K562 (cell line): ENCODE measurements around the gene ADCY9. TPM values are rescaled to one million over a fixed set of nuclear protein-coding genes. Genes with fewer than 3 reads are reported as not detected.

Source experiments
- ATAC-seq: fragments of 200-7000 bp; cut with Tn5 transposase; 3 replicates; pipeline ENCODE4 v1.9.1; 2020; ENCODE audit warnings: moderate library complexity
- BruUV-seq: library from RNA; stranded (reverse); fragments of 400-500 nt; replicated peaks from 2 replicates; lab custom pipeline; 2021; lab: Mats Ljungman, UMichigan
- CTCF ChIA-PET: fragments of 300-600 bp; formaldehyde crosslinking; extraction: SDS; loops from one replicate; lab custom pipeline; 2021; ENCODE audit warnings: low intra/inter-chr PET ratio; lab: Yijun Ruan, JAX
- POLR2A ChIA-PET: fragments of 300-600, 350-650 bp; sonication (Branson Sonifier 250); formaldehyde crosslinking; extraction: SDS; loops from one replicate; lab custom pipeline; 2021; ENCODE audit warnings: antibody characterized with exemption, inconsistent platforms; lab: Yijun Ruan, JAX
- DNase-seq, 4 experiments: peaks; one replicate each; pipeline versions ENCODE4 v3.0.0 to v3.0.0-alpha.2; 2011 to 2018; ENCODE audit warnings: low spot score in 3 of 4, mixed read lengths in 3 of 4; ENCODE audit errors: extremely low read depth in 1 of 4
- FAIRE-seq: peaks from 2 replicates; lab custom pipeline; 2011; peaks lifted over from hg19 to GRCh38; lab: Jason Lieb, UNC
- H2AFZ ChIP-seq: 2 replicates; pipeline ENCODE4 v1.6.0; 2011; ENCODE audit warnings: low read depth, low read length, control low read depth, inconsistent platforms
- H3K27ac ChIP-seq: fragments of 200-600 bp; 3 replicates; pipeline ENCODE4 v1.8.0; 2011; ENCODE audit warnings: low read depth, mild to moderate bottlenecking, control low read depth, inconsistent platforms, low read length, moderate library complexity, mixed read lengths; ENCODE audit errors: extremely low read depth
- H3K27me3 ChIP-seq, 2 experiments: fragments of 300-600 bp in 1 of 2; 2 replicates in 1 of 2; 3 replicates in 1 of 2; pipeline versions ENCODE4 v1.6.0 to v1.8.0; 2011; ENCODE audit warnings: inconsistent platforms in 2 of 2, low read length in 2 of 2, mild to moderate bottlenecking in 1 of 2, mixed read lengths in 1 of 2, moderate library complexity in 1 of 2; ENCODE audit not compliant: control insufficient read depth in 2 of 2, insufficient read depth in 2 of 2
- H3K36me3 ChIP-seq: fragments of 300-600 bp; 3 replicates; pipeline ENCODE4 v1.8.0; 2011; ENCODE audit warnings: mild to moderate bottlenecking, low read length, inconsistent platforms; ENCODE audit not compliant: control insufficient read depth, insufficient read depth
- H3K4me1 ChIP-seq, 2 experiments: fragments of 200-600 bp in 1 of 2; replicated peaks in 1 of 2; 2 replicates in 1 of 2; 3 replicates in 1 of 2; pipeline versions ENCODE4 v1.5.1 to v1.8.0; 2011; ENCODE audit warnings: inconsistent platforms in 2 of 2, low read length in 2 of 2, mild to moderate bottlenecking in 1 of 2, mixed read lengths in 1 of 2, moderate library complexity in 1 of 2; ENCODE audit not compliant: control insufficient read depth in 2 of 2, insufficient read depth in 2 of 2
- H3K4me2 ChIP-seq: 2 replicates; pipeline ENCODE4 v1.6.1; 2011; ENCODE audit warnings: low read length, control low read depth, inconsistent platforms, mixed read lengths; ENCODE audit not compliant: insufficient read depth
- H3K4me3 ChIP-seq: fragments of 200-600 bp; sonication (generic), shearing (Covaris generic); 2 replicates; pipeline ENCODE4 v1.5.1; 2016; ENCODE audit warnings: control low read depth, inconsistent platforms
- H3K79me2 ChIP-seq: fragments of 200-600 bp; 3 replicates; pipeline ENCODE4 v1.8.0; 2011; ENCODE audit warnings: low read length, inconsistent platforms; ENCODE audit not compliant: control insufficient read depth, insufficient read depth
- H3K9ac ChIP-seq, 2 experiments: 2 replicates each; pipeline versions ENCODE4 v1.6.0 to v1.6.1; 2011; ENCODE audit warnings: low read depth in 2 of 2, low read length in 2 of 2, control low read depth in 1 of 2, inconsistent platforms in 1 of 2, mild to moderate bottlenecking in 1 of 2, mixed read lengths in 1 of 2; ENCODE audit not compliant: insufficient read depth in 1 of 2
- H3K9me1 ChIP-seq: one replicate; pipeline ENCODE4 v1.6.0; 2011; ENCODE audit warnings: inconsistent platforms, mild to moderate bottlenecking, low read length, moderate library complexity; ENCODE audit not compliant: control insufficient read depth, insufficient read depth
- H3K9me3 ChIP-seq: replicated peaks from 2 replicates; pipeline ENCODE4 v1.5.1; 2011; ENCODE audit warnings: low read depth, low read length, inconsistent platforms; ENCODE audit not compliant: control insufficient read depth, insufficient read depth
- H4K20me1 ChIP-seq: replicated peaks from 2 replicates; pipeline ENCODE4 v1.6.1; 2011; ENCODE audit warnings: low read length, inconsistent platforms, mixed read lengths; ENCODE audit not compliant: control insufficient read depth, insufficient read depth
- AFF1 ChIP-seq, 2 experiments: fragments of 450-650 bp; IDR thresholded peaks; 2 replicates each; pipeline ENCODE4 v1.6.1; 2018; ENCODE audit warnings: mild to moderate bottlenecking in 2 of 2, low read depth in 1 of 2; ENCODE audit not compliant: partially characterized antibody in 2 of 2
- CBX1 ChIP-seq: sonication (generic); IDR thresholded peaks from 2 replicates; pipeline ENCODE4 v1.6.1; 2016; ENCODE audit warnings: antibody characterized with exemption, low read depth, mild to moderate bottlenecking
- FOXJ2 ChIP-seq: fragments of 200-800 bp; sonication (Bioruptor generic); IDR thresholded peaks from 2 replicates; pipeline ENCODE4 v1.6.1; 2016; ENCODE audit warnings: missing genetic modification characterization, missing compliant biosample characterization
- GATAD2A ChIP-seq: fragments of 450-650 bp; IDR thresholded peaks from 2 replicates; pipeline ENCODE4 v1.6.1; 2017
- HDGF ChIP-seq: fragments of 450-650 bp; IDR thresholded peaks from 2 replicates; pipeline ENCODE4 v1.6.1; 2016
- KLF1 ChIP-seq: fragments of 450-650 bp; IDR thresholded peaks from 2 replicates; pipeline ENCODE4 v1.6.1; 2016; ENCODE audit warnings: missing genetic modification characterization, missing compliant biosample characterization
- NR3C1 ChIP-seq: sonication (generic); formaldehyde crosslinking; IDR thresholded peaks from 2 replicates; pipeline ENCODE4 v1.8.1; 2022; ENCODE audit warnings: missing genetic modification reagents
- SNIP1 ChIP-seq: fragments of 450-650 bp; IDR thresholded peaks from 2 replicates; pipeline ENCODE4 v1.7.1; 2017; ENCODE audit warnings: low read depth, mild to moderate bottlenecking
- TCF3 ChIP-seq: sonication (generic); formaldehyde crosslinking; IDR thresholded peaks from 2 replicates; pipeline ENCODE4 v1.4.0; 2020; ENCODE audit warnings: mild to moderate bottlenecking, missing genetic modification reagents
- XRCC5 ChIP-seq: fragments of 200-400 bp; formaldehyde crosslinking; IDR thresholded peaks from 2 replicates; pipeline ENCODE4 v1.6.1; 2017; ENCODE audit warnings: low read depth, mild to moderate bottlenecking, low read length
- ZNF134 ChIP-seq: fragments of 250-450 bp; sonication (Bioruptor Pico); conservative IDR thresholded peaks from 2 replicates; pipeline ENCODE4 v1.4.0; 2020
- ZNF316 ChIP-seq: fragments of 450-650 bp; IDR thresholded peaks from 2 replicates; pipeline ENCODE4 v1.6.1; 2016
- ZNF668 ChIP-seq: fragments of 250-450 bp; sonication (Bioruptor Pico); IDR thresholded peaks from 2 replicates; pipeline ENCODE4 v1.8.0; 2022; ENCODE audit warnings: mild to moderate bottlenecking, inconsistent platforms
- ZNF780A ChIP-seq: fragments of 250-450 bp; sonication (Bioruptor Pico); IDR thresholded peaks from 2 replicates; pipeline ENCODE4 v1.5.0; 2021; ENCODE audit warnings: mild to moderate bottlenecking
- WGBS: fragments of 100-300 bp; shearing (Covaris generic); methylation state at CpG from one replicate; pipeline ENCODE4 v1.1.6; 2016; ENCODE audit warnings: low coverage, mixed read lengths; ENCODE audit not compliant: insufficient coverage; ENCODE audit errors: missing lambda C conversion rate; 5-methylcytosine and 5-hydroxymethylcytosine counted together
- in situ Hi-C: fragments of 300-500 bp; cut with MboI; formaldehyde crosslinking; loops from 4 replicates; pipeline ENCODE4 v1.15.0; 2018; ENCODE audit warnings: inconsistent platforms, mixed read lengths
- intact Hi-C: fragments of 100-400 bp; cut with micrococcal nuclease; formaldehyde crosslinking; loops from 2 replicates; pipeline ENCODE4 v1.14.2; 2022
- polyA plus RNA-seq, 8 experiments: library from polyadenylated mRNA; depleted of rRNA in 4 of 8; stranded (reverse) in 5 of 8; unstranded in 3 of 8; fragments of >200 nt; fragmentation: Nextera tagmentation in 2 of 8; fragmentation: Illumina TruSeq in 1 of 8; extraction: Ambion mirVana in 2 of 8; extraction: Trizol in 1 of 8; gene quantifications; 2 replicates each; pipeline versions ENCODE4 v1.2.1 to v1.2.3, GENCODE V29; 2011 to 2014; ENCODE audit warnings: inconsistent platforms in 1 of 8, missing spikeins in 1 of 8
- total RNA-seq, 7 experiments: library from RNA; depleted of rRNA in 6 of 7; stranded (reverse); fragments of >200 nt in 6 of 7; fragmentation: Illumina TruSeq in 2 of 7; extraction: Trizol in 2 of 7; gene quantifications; 2 replicates each; pipeline versions ENCODE4 v1.2.1 to v1.2.3, GENCODE V29; 2011 to 2021; ENCODE audit warnings: low replicate concordance in 1 of 7
- TF ChIP-seq, protein P1 (sequence below): sonication (generic); IDR thresholded peaks from 2 replicates; pipeline ENCODE4 v1.6.1; 2016

Gene ADCY9
- total and polyA plus RNA-seq, 9 of the 15 experiments (the other 6 are each of a cell fraction or from before 2014, with no cell fraction given) = 0.03 to 0.29 (median 0.17) TPM

DNA sequence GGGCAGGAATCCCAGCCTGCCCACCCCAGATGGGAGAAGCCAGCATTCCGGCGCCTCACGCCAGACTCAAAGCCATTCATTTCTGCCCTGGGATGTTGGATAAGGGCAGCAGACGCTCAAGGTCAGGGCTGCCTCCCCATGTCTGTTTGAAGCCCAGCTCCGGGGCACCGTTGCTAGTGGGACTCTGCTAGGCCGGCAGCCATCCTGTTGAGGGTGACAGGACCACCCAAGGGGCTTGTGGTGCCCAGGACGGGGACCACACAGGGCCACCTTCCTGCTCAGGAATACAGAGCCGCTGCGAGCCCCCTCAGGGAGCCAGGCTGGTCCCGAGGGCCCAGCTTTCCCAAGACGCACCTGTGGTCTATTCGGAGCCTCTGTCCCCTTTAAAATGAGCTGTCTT is 134.0 kb downstream of the ADCY9 start (continued):
- TF ChIP-seq AFF1 (IDR thresholded peaks at IDR 0.05; ENCODE audit: low read depth in 1 of 2, partially characterized antibody in 2 of 2) (no peak), GATAD2A (no peak), ZNF780A (CRISPR knock-in tag) (no peak)

- WGBS = 2% methylated on average over 20 of the region's 20 CpGs
- Histone ChIP-seq H3K9me1 (no peaks in the 10 kb centered on the region), H3K79me2 (no peaks in the 10 kb centered on the region), H3K4me2 (no peak overlapping the region), H3K4me3 (no peak overlapping the region), H3K9me3 (no peaks in the 10 kb centered on the region), H4K20me1 (peaks cover 3% of the 10 kb centered on the region; the same call in 1 of the 2 replicates), H3K4me1 (peaks cover 0 to 36% of the 10 kb centered on the region in 2 experiments; a peak in 3 of 5 replicates), H3K9ac (peak overlapping the region in 1 of 2 experiments; percentile 45; a peak in 1 of 4 replicates), H3K27me3 (peaks cover 55 to 98% of the 10 kb centered on the region in 2 experiments), H2AFZ (no peak overlapping the region), H3K36me3 (no peaks in the 10 kb centered on the region), H3K27ac (no peak overlapping the region)
- TF ChIP-seq SNIP1 = no peak
- TF ChIP-seq ZNF134 (CRISPR knock-in tag) = no peak
- TF ChIP-seq, protein P1, sequence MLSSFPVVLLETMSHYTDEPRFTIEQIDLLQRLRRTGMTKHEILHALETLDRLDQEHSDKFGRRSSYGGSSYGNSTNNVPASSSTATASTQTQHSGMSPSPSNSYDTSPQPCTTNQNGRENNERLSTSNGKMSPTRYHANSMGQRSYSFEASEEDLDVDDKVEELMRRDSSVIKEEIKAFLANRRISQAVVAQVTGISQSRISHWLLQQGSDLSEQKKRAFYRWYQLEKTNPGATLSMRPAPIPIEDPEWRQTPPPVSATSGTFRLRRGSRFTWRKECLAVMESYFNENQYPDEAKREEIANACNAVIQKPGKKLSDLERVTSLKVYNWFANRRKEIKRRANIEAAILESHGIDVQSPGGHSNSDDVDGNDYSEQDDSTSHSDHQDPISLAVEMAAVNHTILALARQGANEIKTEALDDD = no peak
- TF ChIP-seq CBX1 = no peak
- no peak for TF ChIP-seq TCF3
- no peak for TF ChIP-seq ZNF668 (CRISPR knock-in tag)
- TF ChIP-seq NR3C1 (CRISPR knock-in tag) = no peak
- no peak for TF ChIP-seq ZNF316
- no peak for TF ChIP-seq HDGF
- no peak for TF ChIP-seq KLF1 (tag)
- no peak for TF ChIP-seq FOXJ2 (tag)
- no peak for TF ChIP-seq XRCC5
- intact Hi-C loops = loop anchor here (5.0 to 10.0 kb wide), 3 partner anchors 214 to 424 kb away; no protein-coding TSS in a partner anchor
- CTCF ChIA-PET = no interaction called here
- in situ Hi-C loops = loop anchor here (10.0 kb wide), 1 partner anchor 344 kb away; no protein-coding TSS in a partner anchor
- no TSS peak for BruUV-seq
- no peak for DNase-seq
- ATAC-seq = no peak
- no peak for FAIRE-seq
- POLR2A ChIA-PET = interaction anchor here (0.6 kb wide), 1 partner anchor 346 kb away, joined by 3 read pairs; no protein-coding TSS in a partner anchor
These were observed 135.8 kb downstream of the ADCY9 start for GRCh38 chr16:3980253-3981111.
